ENCODE data around the gene EDC4.
"Not testable (repeated sequence)": the region's sequence is repeated elsewhere in the genome, so short reads cannot be mapped to it uniquely, and the experiment has no call there.

Gene EDC4

GRCh38 chr16:67872631-67873434 lies at the start of gene EDC4:
EDC4 (plus strand) TSS chr16:67873052; CDS start chr16:67873262, 210 bp downstream.
- DNase-seq: peak; percentile 61

DNA sequence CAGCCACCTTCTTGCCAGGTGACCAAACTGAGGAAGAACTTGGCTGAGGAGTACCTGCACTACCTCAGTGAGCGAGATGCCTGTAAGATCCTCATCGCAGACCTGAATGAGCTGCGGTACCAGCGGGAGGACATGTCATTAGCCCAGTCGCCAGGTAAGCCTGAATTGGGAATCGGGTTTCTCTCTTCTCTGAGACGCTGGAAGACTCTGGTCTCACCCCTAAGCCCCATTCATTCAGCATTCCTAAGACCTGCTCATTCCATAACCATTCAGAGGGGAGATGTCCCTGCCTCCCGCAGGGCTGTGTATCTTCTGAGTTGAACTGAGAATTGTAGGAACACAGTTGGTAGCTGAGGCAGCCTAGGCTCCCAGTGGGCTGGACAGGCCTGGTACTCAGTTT lies 47.7 kb upstream of the EDC4 start:
- DNase-seq: no peak

- no peak for DNase-seq
Measured at GRCh38 chr16:67825906-67826305, 46.9 kb upstream of the EDC4 start.

GRCh38 chr16:67828651-67829050 lies 44.2 kb upstream of the EDC4 start:
- no peak for DNase-seq

DNA sequence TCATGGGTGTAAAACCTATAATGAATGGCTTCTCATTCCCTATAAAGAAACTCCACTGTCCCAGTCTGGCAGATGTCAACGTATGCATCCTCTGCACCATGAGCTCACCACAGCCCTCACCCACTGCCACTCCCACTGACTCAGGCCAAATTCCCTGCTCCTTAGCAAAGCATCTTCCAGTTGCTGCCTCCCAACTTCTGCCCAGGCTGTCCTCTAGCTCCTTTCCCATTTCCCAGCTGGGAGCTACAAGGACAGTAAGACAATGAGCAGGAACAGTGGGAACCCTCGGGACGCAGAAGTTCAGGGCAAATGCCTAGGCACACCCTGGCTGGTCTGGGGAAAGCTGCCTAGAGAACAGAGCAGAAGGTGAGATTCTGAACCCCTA lies 39.8 kb upstream of the EDC4 start:
- DNase-seq: no peak

- DNase-seq: peak; percentile 86
Measured at GRCh38 chr16:67833415-67834241, 39.2 kb upstream of the EDC4 start.

DNA sequence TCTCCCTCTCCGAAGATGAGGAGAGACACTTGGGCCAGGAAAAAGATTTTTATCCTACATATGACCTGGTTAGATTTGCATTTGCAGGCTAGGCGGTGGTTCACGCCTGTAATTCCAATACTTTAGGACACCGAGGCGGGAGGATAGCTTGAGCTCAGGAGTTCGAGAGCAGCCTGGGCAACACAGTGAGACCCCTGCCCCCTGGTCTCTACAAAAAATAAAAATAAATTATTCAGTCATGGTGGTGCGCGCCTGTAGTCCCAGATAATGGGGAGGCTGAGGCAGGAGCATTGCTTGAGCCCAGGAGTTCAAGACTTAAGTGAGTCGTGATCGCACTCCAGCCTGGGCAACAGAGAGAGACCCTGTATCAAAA lies 38.6 kb upstream of the EDC4 start:
- no peak for DNase-seq

DNA sequence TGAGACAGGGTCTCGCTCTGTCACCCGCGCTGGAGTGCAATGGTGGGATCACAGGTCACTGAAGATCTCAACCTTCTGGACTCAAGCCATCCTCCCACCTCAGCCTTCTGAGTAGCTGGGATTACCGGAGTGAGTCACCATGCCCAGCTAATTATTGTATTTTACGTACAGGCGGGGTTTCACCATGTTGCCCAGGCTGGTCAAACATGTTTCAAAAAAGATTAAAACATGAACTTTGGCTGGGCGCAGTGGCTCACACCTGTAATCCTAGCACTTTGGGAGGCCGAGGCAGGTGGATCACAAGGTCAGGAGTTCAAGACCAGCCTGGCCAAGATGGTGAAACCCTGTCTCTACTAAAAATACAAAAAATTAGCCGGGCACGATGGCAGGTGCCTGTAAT lies 35.7 kb upstream of the EDC4 start:
- not testable (repeated sequence) for DNase-seq

DNA sequence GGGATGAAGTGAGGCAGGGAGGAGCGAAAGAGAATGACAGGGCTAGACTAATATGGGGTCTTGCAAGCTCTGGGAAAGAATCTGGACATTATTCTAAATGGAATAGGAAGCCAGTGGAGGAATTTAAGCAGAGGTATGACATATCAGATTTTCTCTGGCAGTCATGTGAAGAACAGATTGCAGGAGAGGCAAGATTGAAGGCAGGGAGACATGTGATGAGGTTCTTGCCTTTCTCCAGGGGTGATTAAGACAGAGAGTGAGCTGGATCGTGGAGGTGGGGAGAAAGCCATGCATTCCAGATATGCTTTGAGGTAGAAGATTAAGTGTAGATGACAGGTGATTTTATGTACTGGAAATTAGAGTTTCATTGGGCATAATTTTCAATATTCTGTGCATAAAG lies 35.0 kb upstream of the EDC4 start:
- no peak for DNase-seq

- no peak for DNase-seq
Measured at GRCh38 chr16:67841198-67841815, 31.5 kb upstream of the EDC4 start.

DNA sequence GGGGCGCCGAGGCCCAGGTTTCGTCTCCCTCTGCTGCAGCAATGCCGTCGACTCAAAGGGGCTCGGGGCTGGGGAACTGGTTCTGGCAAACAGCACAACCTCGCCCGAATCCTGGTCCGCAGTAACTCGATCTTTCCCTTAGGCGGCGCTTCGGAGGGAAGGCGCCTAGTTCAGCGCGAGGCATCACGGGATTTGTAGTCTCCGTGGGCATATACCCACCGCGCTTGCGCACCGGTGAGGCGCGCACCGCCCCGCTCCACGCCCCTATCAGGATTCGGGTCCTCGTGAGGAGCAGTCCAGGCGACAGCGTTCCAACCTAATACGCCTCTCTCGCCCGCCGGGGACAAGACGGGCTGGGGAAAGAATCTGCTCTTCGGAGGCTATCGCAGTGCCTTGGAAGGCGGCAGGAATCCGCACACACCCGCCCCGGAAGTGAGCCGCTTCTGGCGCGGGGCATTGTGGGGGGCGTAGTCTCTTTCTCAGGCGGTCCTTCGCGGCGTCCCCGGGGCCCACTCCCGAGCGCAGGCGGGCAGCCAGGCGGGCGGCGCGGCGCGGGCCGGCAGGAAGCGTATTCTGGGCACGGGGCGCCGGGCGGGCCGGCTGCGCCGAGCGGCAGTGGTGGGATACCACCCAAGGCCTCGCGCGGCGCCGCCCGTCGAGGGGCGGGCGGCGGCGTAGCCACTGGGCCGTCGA lies 30.9 kb upstream of the EDC4 start, which contains the start of gene THAP11:
TSS of gene THAP11 (plus strand) at position 505 of the 693 bp plus-strand sequence. CDS start 235 bp downstream, outside the sequence.
- peak; percentile 93 for DNase-seq

- peak; percentile 55 for DNase-seq
Measured at GRCh38 chr16:67842509-67843342, 30.1 kb upstream of the EDC4 start.

GRCh38 chr16:67843343-67843765 lies 29.5 kb upstream of the EDC4 start:
- no peak for DNase-seq

- no peak for DNase-seq
Measured at GRCh38 chr16:67844497-67844896, 28.4 kb upstream of the EDC4 start.

DNA sequence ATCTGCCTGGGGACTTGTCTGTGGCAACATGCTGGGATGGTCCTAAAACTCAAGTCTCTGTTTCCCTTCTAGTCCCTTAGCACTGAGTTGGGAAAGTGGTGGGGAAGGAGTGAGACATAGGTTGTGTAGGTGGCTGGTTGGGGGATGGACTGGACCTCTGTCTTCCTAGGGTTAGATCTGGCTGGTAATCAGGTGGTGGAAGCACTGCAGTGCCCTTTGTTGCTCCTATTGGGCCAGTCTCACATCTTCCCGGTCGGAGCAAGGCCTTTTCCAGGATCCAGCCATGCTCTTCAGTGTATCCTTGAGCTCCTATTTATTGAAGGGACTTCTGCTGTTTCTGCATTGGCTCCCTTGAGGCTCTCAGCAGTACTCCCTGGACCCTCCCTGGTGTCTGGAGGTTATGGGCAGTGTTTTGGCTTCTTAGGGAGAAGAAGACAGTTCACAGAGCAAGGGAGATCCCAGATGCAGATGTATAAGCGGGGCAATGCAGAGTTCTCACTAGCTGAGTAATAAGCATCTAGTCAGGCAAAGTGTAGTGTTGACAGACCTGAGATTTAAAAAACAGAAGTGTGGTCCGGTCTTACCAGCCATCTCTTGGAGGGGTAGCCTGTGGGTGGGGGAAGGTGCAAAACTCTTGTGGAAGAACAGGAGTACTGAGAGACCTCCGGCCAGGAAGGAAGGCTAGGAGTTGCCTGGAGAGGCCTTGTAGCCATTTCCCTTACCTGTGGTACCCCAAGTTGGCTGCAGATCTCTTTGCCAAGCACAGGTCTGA lies 27.4 kb upstream of the EDC4 start:
- DNase-seq: peak; percentile 43

DNA sequence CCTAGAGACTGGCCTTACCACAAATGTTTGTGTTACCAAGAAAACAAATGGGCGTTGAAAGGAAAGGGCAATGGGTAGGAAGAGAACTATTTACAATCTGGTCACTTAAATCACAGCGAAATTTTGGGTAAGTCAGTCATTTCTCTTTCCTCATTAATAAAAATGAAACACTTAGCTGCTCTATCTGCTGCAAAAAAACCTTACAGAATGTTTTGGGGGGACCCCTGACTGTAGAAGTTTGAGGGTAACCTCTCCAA lies 26.9 kb upstream of the EDC4 start:
- DNase-seq: peak; percentile 35

- DNase-seq: peak; percentile 93
Measured at GRCh38 chr16:67846320-67847063, 26.4 kb upstream of the EDC4 start, which contains the start of gene NUTF2. NUTF2 (plus strand) TSS chr16:67846933; CDS start chr16:67865131, 18,198 bp downstream.

- DNase-seq: no peak
Measured at GRCh38 chr16:67847064-67847861, 25.6 kb upstream of the EDC4 start, which contains the start of gene CENPT. CENPT (minus strand) TSS chr16:67847693; CDS start chr16:67833859, 13,834 bp downstream.

DNA sequence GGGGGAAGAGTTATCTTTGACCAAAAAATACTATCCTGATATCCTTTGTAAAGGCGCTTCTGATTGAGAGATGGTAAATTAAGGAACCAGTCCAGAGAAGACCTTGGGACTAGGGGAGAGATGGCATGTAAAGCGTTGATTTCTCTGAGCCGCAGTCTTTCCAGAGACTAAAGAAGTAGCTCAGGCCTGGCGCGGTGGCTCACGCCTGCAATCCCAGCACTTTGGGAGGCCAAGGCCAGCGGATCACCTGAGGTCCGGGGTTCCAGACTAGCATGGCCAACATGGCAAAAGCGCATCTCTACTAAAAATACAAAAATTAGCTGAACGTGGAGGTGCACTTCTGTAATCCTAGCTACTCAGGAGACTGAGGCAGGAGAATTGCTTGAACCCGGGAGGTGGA lies 24.7 kb upstream of the EDC4 start:
- no peak for DNase-seq

DNA sequence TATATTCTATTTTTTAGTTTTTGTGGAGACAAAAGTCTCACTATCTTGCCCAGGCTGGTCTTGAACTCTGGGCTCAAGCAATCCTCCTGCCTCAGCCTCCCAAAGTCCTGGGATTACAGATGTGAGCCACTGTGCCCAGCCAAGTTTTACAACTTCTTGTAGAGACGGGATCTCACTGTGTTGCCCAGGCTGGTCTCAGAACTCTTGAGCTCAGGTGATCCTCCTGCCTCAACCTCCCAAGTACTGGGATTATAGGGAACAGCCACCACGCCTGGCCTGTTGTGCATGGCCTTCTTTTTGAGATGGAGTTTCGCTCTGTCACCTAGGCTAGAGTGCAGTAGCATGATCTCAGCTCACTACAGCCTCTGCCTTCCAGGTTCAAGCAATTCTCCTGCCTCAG lies 19.2 kb upstream of the EDC4 start:
- no peak for DNase-seq

All from MV-4-11 (cell line).